ACHN (cell line): Measurements from ENCODE around the gene TTC39C.
A peak's percentile ranks its signal among the peaks of the same experiment; 100 is the strongest.

Source experiments
- DNase-seq: peaks from one replicate; pipeline ENCODE4 v3.0.0-alpha.2; 2015
- in situ Hi-C: cut with HindIII; loops from 2 replicates; pipeline ENCODE4 v1.10.0; 2017; ENCODE audit warnings: low sequenced_read_pairs, low pct_ligation_motif_present, low pct_unique_long_range_greater_than_20kb

The TTC39C gene

DNA sequence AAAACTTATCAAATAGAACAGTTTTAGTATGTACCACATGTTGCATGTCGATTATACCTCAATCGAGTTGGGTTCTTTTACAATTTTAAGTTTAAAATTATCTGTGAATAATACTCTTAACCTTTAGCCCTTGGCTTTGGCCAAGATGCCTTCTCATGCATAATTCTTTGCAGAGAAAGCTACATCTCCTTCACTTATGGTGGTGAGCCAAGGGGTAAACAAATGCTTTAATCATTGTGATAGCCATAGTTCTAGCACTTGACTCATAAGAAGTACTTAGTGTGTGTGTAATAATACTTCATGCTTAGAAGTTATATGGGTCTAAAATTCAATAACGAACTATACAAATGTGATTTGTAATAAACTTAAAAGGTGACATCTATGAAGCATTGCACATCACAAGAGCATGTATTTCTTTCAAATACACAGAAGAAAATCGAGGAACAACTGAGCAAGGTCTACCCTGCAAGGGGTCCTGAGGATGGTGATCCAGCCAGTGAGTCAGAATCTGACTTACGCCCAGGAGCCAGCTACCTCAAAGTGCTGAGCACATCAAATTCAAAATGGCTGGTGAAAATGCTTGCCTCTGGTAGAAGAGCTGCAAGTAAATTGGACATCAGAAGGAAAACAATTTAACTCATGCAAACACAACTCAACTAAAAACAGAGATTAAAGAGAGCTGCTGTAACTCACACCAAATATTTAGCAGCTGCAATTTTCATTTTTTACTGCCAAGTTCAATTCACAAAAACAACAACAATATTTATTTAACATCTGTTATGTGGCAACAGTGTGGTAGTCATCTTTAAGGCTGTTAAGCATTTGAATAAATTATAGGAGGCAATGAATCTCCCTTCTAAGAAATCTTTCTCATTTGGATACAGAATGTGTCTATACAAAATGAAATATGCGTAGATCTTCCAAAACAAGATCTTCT, 23.8 kb upstream of the TTC39C start:
- in situ Hi-C loops, result no loop called here
- DNase-seq, result no peak

DNA sequence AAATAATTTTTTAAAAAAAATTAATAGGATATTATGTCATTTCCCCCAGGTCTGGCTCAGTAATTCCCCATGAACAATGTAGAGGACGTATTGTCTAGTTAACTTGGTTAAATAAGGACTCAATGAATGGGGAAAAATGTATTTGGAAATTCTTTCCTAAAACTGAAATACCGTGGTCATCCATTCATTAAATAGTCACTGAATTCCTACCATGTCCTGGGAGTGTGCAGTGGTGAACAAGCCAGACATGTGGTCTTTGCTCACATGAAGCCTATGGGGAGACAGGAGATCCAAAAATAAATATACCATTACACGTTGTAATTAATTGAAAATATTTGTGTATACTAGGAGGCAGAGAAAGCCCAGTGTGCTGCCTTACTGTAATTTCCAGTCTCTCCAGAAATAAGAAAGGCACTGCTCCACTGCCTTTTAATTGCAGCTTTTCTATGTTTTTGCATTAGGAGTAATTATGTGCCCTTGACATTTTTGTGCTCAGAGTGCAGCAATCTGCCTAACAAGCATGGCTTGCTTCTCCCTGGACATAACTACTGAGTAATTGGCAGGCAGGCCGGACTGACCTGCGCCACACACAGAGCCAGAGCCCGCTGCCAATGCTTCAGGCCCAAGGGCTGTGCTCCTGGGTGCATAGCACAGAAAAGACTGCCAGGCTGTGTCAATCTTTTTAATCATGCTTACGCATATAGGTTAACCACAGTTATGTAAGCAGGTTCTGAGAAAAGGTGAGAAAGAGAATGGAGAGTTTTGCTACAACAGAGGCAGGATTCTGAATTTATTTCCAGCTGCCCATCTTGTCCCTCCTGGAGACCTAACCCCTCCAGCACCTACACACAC, 22.2 kb upstream of the TTC39C start:
- no peak for DNase-seq
- in situ Hi-C loops, result no loop called here

DNA sequence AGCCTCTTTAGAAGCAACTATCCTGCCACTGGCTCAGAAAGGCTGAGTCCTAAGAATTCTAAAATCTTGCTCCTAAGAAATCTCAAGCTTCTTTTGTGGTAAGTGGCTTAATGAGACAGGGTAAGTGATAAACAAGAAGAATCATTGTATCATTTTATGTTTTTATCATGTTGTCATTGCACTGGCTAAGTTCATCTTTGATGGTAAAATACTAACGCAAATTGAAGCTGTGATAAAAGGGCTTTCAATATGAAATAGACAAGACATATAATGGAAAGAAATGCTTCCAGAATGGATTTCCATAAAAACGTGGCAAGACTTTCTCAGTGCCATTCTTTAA, 21.6 kb upstream of the TTC39C start:
- in situ Hi-C loops, result no loop called here
- DNase-seq, result no peak

DNA sequence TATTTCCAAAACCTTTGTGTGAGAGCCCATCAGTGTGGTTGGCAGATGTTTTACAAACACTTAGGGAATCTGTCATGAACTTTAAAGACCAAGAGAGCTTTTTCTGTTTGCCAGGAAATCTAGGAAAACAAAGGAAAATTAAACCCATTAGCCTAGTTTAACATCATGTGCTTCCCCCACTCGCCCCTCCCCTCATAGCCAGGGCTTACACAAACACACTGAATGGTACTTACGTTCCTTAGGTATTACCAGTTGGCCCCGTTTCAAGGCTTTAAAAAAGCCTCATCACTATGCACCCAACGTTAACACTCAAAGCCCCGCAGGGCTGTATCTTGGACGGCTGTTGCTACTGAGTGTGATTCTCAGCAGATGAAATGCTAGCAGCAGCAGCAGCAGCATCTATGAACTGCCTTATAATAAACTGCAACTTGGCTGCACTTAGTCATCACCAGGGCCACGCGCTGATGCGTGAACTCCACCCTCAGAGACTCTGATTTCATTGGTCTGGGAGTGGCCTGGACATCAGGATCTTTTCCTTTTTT, 20.1 kb upstream of the TTC39C start:
- DNase-seq, result peak; percentile 73
- in situ Hi-C loops, result no loop called here

- no peak for DNase-seq
- in situ Hi-C loops, result no loop called here
Measured at GRCh38 chr18:23995180-23995579, 19.4 kb upstream of the TTC39C start.

DNA sequence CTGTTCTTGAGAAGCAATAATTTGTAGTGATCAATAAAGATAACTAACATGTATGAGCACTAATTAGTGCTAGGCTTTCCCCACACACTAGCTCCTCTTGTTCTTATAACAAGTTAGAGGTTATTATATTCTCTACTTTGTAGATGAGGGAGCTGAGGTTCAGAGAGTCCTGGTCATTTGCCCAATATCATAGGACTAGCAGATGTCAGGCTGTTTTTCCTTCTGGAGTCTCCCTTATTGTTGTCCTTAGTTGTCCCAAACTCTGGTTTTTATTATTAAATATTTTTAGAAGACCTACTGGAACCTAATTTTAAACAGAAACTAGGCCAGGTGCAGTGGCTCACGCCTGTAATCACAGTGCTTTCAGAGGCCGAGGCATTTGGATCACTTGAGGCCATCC, 16.5 kb upstream of the TTC39C start:
- DNase-seq, result no peak
- in situ Hi-C loops, result no loop called here

- in situ Hi-C loops, result no loop called here
- DNase-seq, result no peak
Measured at GRCh38 chr18:23998820-23999219, 15.7 kb upstream of the TTC39C start.

DNA sequence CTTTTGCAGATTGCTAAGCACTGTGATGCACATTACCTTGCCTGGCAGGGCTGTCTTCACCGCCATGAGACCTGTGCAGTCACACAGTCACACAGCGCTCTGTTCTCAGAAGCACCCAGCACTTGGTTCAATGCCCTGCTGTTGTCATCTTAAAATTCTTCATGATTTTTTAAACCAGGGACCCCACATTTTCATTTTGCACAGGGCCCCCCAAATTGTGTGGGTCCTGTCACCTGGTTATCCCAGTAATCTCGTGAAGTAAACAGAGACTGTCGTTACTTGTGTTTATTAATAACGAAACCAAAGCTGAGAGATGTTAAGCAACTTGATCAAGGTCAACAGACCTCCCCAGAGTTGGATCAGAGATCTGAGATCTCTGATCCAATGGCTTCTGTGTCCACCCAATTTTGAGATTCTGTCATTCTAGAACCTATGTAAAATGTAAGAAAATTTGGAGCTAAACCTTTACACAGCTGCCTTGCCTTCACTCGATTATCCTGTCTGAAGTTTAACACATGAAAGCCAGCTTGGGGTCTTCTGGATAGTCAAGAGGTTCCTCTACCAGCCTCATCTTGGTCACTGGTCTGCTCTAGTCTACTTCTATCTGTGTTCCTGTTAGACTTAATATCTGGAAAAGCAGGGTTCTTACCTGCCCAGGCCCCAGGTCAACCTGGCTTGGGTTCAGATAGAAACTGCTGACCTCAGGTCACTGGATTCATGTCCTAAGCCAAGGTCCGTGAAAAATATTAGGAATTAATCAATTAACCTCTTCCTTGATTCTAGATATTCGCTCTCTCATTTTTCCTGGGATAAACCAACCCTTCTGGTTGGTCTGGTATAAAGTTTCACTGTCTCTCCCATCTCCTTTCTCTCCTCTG, 13.7 kb upstream of the TTC39C start:
- in situ Hi-C loops, result no loop called here
- no peak for DNase-seq

DNA sequence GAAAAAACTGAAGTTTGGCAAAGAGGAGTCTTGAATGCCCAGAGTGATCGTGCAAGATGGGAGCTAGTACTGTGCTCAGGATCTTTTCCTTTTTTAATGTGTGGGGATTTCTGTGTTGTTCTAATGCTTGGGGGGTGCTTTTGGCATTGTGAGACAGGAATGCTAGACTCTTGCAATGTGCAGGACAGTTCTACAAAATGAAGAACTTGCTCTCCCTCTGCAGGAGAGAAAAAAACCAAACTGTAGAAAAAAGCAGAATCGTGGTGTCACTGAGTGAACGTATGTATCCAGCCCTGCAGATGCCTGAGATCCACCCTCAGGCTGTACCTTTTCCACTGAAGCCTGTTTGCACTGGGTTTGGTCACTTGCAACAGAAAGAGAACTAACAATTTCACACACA, 12.1 kb upstream of the TTC39C start:
- DNase-seq, result no peak
- in situ Hi-C loops, result no loop called here

DNA sequence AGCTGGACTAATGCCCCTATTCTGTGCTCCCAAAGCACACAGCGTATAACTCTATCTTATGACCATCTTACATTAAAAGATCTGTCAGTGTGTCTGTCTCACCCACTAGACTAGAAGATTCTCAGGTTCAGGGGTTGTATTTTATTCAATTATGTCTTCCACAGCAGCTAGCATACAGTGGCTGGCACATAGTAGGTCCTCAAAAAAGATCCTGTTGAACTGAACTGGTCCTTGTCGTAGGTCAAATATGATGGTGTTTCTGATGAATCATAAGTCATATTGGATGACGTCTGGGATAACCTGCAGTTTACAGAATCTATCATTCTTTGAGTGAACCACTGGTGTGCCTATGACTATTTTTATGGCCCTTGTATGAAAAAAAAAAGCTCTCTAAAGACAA, 11.3 kb upstream of the TTC39C start:
- DNase-seq, result no peak
- in situ Hi-C loops, result no loop called here

GRCh38 chr18:24003903-24004640, 10.5 kb upstream of the TTC39C start:
- no peak for DNase-seq
- in situ Hi-C loops, result no loop called here

DNA sequence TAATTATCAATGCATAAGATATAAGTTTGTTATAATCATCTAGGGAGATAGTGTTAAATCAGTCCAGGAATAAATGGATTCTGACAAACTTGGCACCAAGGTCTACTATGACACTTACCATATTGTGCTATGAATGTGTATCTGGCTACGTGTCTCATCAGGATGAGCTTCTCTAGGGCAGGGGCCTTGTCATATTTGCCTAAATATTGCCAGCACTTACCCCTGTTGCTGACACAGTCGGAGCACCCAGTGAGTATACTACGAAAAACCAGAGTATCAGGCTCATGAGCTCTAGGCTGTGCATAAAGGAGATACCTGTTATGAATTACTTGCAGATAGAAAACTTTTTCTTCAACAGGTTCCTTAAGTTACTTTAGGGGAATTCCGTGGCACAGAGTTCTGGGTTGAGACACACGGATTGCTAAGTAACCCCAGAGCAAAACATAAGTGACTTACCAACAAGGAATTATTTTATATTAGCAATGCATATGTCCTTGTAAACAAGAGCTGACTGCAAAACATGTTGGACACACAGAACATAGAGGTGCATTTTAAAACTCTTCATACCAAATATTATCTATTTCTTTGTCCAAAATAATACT, 7.7 kb upstream of the TTC39C start:
- DNase-seq, result no peak
- in situ Hi-C loops, result no loop called here

- in situ Hi-C loops, result no loop called here
- no peak for DNase-seq
Measured at GRCh38 chr18:24009246-24009645, 5.3 kb upstream of the TTC39C start.

GRCh38 chr18:24009651-24010333, 4.8 kb upstream of the TTC39C start:
- in situ Hi-C loops, result no loop called here
- DNase-seq, result no peak

GRCh38 chr18:24010673-24011072, 3.9 kb upstream of the TTC39C start:
- no peak for DNase-seq
- in situ Hi-C loops, result no loop called here

DNA sequence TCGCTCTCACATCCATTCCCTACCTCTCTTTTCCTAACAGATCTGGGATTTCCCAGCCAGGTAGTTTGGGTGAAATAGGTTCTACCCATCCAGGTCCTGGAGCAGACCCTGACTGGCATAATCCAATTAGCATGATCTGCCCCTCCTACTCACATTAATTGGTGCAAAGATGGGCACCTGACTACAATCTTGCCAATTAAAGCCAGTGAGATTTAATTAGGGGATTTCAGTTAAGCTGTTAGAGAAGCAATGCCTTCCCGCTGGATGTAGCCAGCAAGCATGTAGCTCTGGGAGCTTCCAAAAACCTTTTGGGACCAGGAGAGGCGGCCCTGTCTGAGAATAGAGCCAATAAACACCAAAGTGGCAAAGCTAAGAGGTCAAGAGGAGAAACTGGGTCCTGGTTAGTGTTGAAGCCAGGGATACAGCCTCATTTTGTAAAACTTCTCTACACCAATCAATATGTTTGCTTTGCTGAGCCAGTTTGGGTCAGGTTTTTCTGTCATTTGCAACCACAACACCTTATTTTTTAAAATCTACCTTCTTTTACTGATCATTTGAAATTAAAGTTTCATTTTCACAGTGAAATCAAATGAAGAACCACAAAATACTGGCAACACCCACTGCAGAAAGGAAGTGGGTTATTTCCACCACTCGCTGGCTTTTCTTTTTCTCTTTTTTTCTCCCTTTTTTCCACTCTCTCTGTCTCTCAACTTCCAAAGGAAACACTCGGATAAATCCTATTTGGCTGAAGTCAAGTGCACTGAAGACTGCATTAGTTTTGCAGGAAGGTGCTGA, 3.2 kb upstream of the TTC39C start:
- in situ Hi-C loops, result no loop called here
- no peak for DNase-seq
